ENCODE results near the gene OLFML3. TPM values are rescaled to one million over a fixed set of nuclear protein-coding genes. Genes with fewer than 3 reads are reported as not detected.

Gene OLFML3
- total and polyA plus RNA-seq, 4 donors = 9.7 to 108 (median 19.5) TPM

DNA sequence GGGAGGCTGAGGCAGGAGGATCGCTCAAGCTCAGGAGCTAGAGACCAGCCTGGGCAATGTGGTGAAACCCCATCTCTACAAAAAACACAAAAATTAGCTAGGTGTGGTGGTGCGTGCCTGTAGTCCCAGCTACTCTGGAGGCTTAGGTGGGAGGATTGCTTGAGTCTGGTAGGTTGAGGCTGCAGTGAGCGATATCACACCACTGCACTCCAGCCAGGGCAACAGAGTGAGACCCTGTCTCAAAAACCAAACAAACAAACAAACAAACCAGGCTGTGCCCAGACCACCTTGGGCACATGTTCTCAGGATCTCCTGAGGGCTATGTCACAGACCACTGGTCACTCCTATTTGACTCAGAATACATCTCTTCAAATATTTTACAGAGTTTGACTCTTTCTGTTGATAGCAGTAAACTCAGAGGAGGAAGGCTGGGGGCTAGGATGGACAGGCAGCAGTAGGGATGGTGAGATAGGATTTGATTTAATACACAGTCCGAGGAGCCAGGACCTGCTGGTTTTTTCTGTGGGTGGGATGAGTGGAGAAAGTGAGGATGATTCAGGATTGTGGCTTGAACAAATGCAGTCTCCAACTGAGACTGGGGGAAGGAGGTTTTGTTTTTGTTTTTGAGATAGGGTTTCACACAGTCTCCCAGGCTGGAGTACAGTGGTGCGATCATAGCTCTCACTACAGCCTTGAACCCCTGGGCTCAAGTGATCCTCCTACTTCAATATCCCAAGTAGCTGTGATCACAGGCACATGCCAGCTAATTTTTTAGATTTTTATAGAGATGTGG lies 46.5 kb downstream of the OLFML3 start:
- H3K27me3 ChIP-seq (ENCODE audit: control insufficient read depth in 3 of 3, insufficient read depth in 3 of 3, low read length in 2 of 3) = no peaks in the 10 kb centered on the region
- ATAC-seq (ENCODE audit: insufficient read depth, low FRiP score) = no peak

DNA sequence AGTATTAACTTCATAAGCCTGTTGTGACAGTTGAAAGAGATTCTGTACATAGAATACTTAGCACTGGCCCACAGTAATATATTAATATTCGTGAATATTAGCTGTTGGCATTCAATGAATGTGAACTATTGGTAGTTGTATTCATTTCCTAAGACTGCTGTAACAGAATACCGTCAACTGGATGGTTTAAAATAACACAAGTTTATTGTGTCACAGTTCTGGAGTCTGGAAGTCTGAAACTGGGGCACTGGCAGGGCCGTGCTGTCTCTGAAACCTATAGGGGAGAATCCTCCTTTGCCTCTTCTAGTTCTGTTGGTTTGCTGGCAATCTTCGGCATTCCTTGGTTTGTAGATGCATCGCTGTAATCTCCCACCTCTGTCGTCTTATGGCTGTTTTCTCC lies 47.5 kb downstream of the OLFML3 start:
- TF ChIP-seq, protein P1, sequence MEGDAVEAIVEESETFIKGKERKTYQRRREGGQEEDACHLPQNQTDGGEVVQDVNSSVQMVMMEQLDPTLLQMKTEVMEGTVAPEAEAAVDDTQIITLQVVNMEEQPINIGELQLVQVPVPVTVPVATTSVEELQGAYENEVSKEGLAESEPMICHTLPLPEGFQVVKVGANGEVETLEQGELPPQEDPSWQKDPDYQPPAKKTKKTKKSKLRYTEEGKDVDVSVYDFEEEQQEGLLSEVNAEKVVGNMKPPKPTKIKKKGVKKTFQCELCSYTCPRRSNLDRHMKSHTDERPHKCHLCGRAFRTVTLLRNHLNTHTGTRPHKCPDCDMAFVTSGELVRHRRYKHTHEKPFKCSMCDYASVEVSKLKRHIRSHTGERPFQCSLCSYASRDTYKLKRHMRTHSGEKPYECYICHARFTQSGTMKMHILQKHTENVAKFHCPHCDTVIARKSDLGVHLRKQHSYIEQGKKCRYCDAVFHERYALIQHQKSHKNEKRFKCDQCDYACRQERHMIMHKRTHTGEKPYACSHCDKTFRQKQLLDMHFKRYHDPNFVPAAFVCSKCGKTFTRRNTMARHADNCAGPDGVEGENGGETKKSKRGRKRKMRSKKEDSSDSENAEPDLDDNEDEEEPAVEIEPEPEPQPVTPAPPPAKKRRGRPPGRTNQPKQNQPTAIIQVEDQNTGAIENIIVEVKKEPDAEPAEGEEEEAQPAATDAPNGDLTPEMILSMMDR (IDR thresholded peaks at IDR 0.05; ENCODE audit: control extremely low read depth, extremely low read depth) = no peak
- no peaks in the 10 kb centered on the region for H3K4me1 ChIP-seq (ENCODE audit: control insufficient read depth in 5 of 5, insufficient read depth in 5 of 5, low read length in 5 of 5)
- no peak overlapping the region for H3K4me3 ChIP-seq
- no peak for DNase-seq
- no peak overlapping the region for H3K9ac ChIP-seq (ENCODE audit: insufficient read depth in 1 of 2, low read length in 2 of 2)
- WGBS, 2 donors = 91 to 95% methylated on average over 6 of the region's 6 CpGs
- no peak overlapping the region for H3K27ac ChIP-seq (ENCODE audit: low read depth in 1 of 2, low read length in 1 of 2)
- H3K36me3 ChIP-seq (ENCODE audit: control insufficient read depth in 4 of 4, insufficient read depth in 4 of 4, low read length in 4 of 4) = no peaks in the 10 kb centered on the region
- no peaks in the 10 kb centered on the region for H3K27me3 ChIP-seq (ENCODE audit: control insufficient read depth in 3 of 3, insufficient read depth in 3 of 3, low read length in 2 of 3)
- no peaks in the 10 kb centered on the region for H3K9me3 ChIP-seq (ENCODE audit: control insufficient read depth in 4 of 4, insufficient read depth in 3 of 4, low read length in 3 of 4)
- ATAC-seq (ENCODE audit: insufficient read depth, low FRiP score) = no peak

More for the DNA sequence above, 46.5 kb downstream of the OLFML3 start:
- no peak overlapping the region for H3K4me3 ChIP-seq
- H3K4me1 ChIP-seq (ENCODE audit: control insufficient read depth in 5 of 5, insufficient read depth in 5 of 5, low read length in 5 of 5) = no peaks in the 10 kb centered on the region
- DNase-seq = no peak
- whole genome bisulfite sequencing, 2 donors = 97% methylated on average over 5 of the region's 5 CpGs
- TF ChIP-seq, protein P1 (IDR thresholded peaks at IDR 0.05; ENCODE audit: control extremely low read depth, extremely low read depth) = no peak
- no peaks in the 10 kb centered on the region for H3K9me3 ChIP-seq (ENCODE audit: control insufficient read depth in 4 of 4, insufficient read depth in 3 of 4, low read length in 3 of 4)
- no peaks in the 10 kb centered on the region for H3K36me3 ChIP-seq (ENCODE audit: control insufficient read depth in 4 of 4, insufficient read depth in 4 of 4, low read length in 4 of 4)
- H3K9ac ChIP-seq (ENCODE audit: insufficient read depth in 1 of 2, low read length in 2 of 2) = no peak overlapping the region
- no peak overlapping the region for H3K27ac ChIP-seq (ENCODE audit: low read depth in 1 of 2, low read length in 1 of 2)

Other genes with a start within 250 kb of the OLFML3 start
- 10 to 100 TPM; 23.3 to 29.7 TPM for gene PHTF1, start 220.0 kb upstream of the OLFML3 start, total RNA-seq
- 10 to 100 TPM in 1 of 2 donors, 1 to 10 TPM in 1; 9.5 to 15.8 TPM for gene PHTF1, start 220.0 kb upstream of the OLFML3 start, polyA plus RNA-seq
- 10 to 100 TPM; 18.2 to 39.0 TPM for gene RSBN1, start 167.0 kb upstream of the OLFML3 start, total RNA-seq
- 1 to 10 TPM; 4.4 to 6.8 TPM for gene RSBN1, start 167.0 kb upstream of the OLFML3 start, polyA plus RNA-seq
- gene PTPN22, start 107.8 kb upstream of the OLFML3 start, total RNA-seq = 1 to 10 TPM; 6.9 to 7.0 TPM
- gene PTPN22, start 107.8 kb upstream of the OLFML3 start, polyA plus RNA-seq = 1 to 10 TPM; 4.2 to 5.3 TPM
- gene BCL2L15, start 91.9 kb upstream of the OLFML3 start, total RNA-seq = 1 to 10 TPM; 3.2 to 3.3 TPM
- gene BCL2L15, start 91.9 kb upstream of the OLFML3 start, polyA plus RNA-seq = 1 to 10 TPM; 1.9 to 7.0 TPM
- 10 to 100 TPM; 24.2 to 43.9 TPM for gene AP4B1, start 74.7 kb upstream of the OLFML3 start, total RNA-seq
- 10 to 100 TPM; 12.8 to 13.5 TPM for gene AP4B1, start 74.7 kb upstream of the OLFML3 start, polyA plus RNA-seq
- gene DCLRE1B, start 74.1 kb upstream of the OLFML3 start, total RNA-seq = 1 to 10 TPM; 4.9 to 7.8 TPM
- gene DCLRE1B, start 74.1 kb upstream of the OLFML3 start, polyA plus RNA-seq = 1 to 10 TPM; 2.6 to 5.5 TPM
- 10 to 100 TPM; 84.1 to 87.2 TPM for gene HIPK1, start 50.1 kb upstream of the OLFML3 start, total RNA-seq
- gene HIPK1, start 50.1 kb upstream of the OLFML3 start, polyA plus RNA-seq = 10 to 100 TPM; 10.9 to 25.0 TPM
- gene SYT6, start 174.4 kb downstream of the OLFML3 start, total RNA-seq = 1 to 10 TPM in 1 of 2 donors, not detected in 1; 4.2 TPM
- under 1 TPM in 1 of 2 donors, not detected in 1; 0.01 TPM for gene SYT6, start 174.4 kb downstream of the OLFML3 start, polyA plus RNA-seq